GM21619 (cell line): ENCODE measurements around the gene METTL3.

ENCODE experiments used
- ATAC-seq: cut with Tn5 transposase; IDR thresholded peaks from one replicate; pipeline ENCODE4 v1.9.1; 2021; ENCODE audit not compliant: unreplicated experiment

The METTL3 gene

GRCh38 chr14:21476925-21477681 lies 34.0 kb downstream of the METTL3 start, which contains the start of the genes RAB2B and TOX4:
Gene RAB2B, minus strand, starts transcription at chr14:21476959. Its CDS starts 87 bp downstream, at chr14:21476872.
Gene TOX4, plus strand, starts transcription at chr14:21477195. Its CDS starts 84 bp downstream, at chr14:21477279.
- ATAC-seq, result peak; percentile 99

- peak; percentile 22 for ATAC-seq
These were observed 34.6 kb downstream of the METTL3 start for GRCh38 chr14:21476523-21476924.

GRCh38 chr14:21475767-21476522 lies 35.2 kb downstream of the METTL3 start:
- ATAC-seq, result no peak

- ATAC-seq, result no peak
These were observed 43.5 kb downstream of the METTL3 start for GRCh38 chr14:21467616-21468015.

GRCh38 chr14:21455912-21456667 lies 55.0 kb downstream of the METTL3 start, which contains the start of gene CHD8:
Gene CHD8, minus strand, starts transcription at chr14:21456123. Its CDS starts 24,480 bp downstream, at chr14:21431643.
- peak; percentile 96 for ATAC-seq

- ATAC-seq, result no peak
These were observed 55.6 kb downstream of the METTL3 start for GRCh38 chr14:21455592-21455911.

GRCh38 chr14:21454843-21455544 lies 56.1 kb downstream of the METTL3 start:
- ATAC-seq, result no peak

GRCh38 chr14:21449899-21450216 lies 61.3 kb downstream of the METTL3 start:
- ATAC-seq, result no peak
